ENCODE measurements around the gene DHRS9. TPM values are rescaled to one million over a fixed set of nuclear protein-coding genes. Genes with fewer than 3 reads are reported as not detected.

Gene DHRS9
- total RNA-seq, 2 donors from 2014 or later = 0.95 to 4.8 TPM

DNA sequence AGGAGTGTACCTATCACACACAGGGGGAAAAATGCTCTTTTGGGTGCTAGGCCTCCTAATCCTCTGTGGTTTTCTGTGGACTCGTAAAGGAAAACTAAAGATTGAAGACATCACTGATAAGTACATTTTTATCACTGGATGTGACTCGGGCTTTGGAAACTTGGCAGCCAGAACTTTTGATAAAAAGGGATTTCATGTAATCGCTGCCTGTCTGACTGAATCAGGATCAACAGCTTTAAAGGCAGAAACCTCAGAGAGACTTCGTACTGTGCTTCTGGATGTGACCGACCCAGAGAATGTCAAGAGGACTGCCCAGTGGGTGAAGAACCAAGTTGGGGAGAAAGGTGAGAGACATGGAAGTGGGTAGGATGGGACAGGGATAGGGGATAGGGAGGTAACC is 12.2 kb downstream of the DHRS9 start:
- DNase-seq (ENCODE audit: low spot score) (no peak), ATAC-seq (ENCODE audit: insufficient number of reproducible peaks, low FRiP score, low read depth) (no peak)
- no peaks in the 10 kb centered on the region for H3K36me3 ChIP-seq
- H3K27me3 ChIP-seq (replicated peaks; ENCODE audit: insufficient read depth) = no peaks in the 10 kb centered on the region
- H3K4me3 ChIP-seq = no peak overlapping the region
- H3K4me1 ChIP-seq (ENCODE audit: control insufficient read depth in 1 of 2, low read depth in 2 of 2) = no peaks in the 10 kb centered on the region
- TF ChIP-seq CTCF (IDR thresholded peaks at IDR 0.05) = no peak
- H3K9me3 ChIP-seq = no peaks in the 10 kb centered on the region
- no peak overlapping the region for H3K27ac ChIP-seq

- no peaks in the 10 kb centered on the region for H3K27me3 ChIP-seq (replicated peaks; ENCODE audit: insufficient read depth)
- H3K9me3 ChIP-seq = no peaks in the 10 kb centered on the region
- ATAC-seq (ENCODE audit: insufficient number of reproducible peaks, low FRiP score, low read depth) (no peak), DNase-seq (ENCODE audit: low spot score) (no peak)
- TF ChIP-seq CTCF (IDR thresholded peaks at IDR 0.05) = no peak
- no peaks in the 10 kb centered on the region for H3K4me1 ChIP-seq (ENCODE audit: control insufficient read depth in 1 of 2, low read depth in 2 of 2)
- H3K4me3 ChIP-seq = no peak overlapping the region
- no peaks in the 10 kb centered on the region for H3K36me3 ChIP-seq
- no peak overlapping the region for H3K27ac ChIP-seq
Measured at GRCh38 chr2:169082995-169083394, 13.6 kb downstream of the DHRS9 start.

GRCh38 chr2:169086893-169087467 is 17.6 kb downstream of the DHRS9 start:
- H3K4me1 ChIP-seq (ENCODE audit: control insufficient read depth in 1 of 2, low read depth in 2 of 2) = no peaks in the 10 kb centered on the region
- ATAC-seq (ENCODE audit: insufficient number of reproducible peaks, low FRiP score, low read depth) = no peak
- no peak for TF ChIP-seq CTCF (IDR thresholded peaks at IDR 0.05)
- no peak overlapping the region for H3K27ac ChIP-seq
- no peaks in the 10 kb centered on the region for H3K36me3 ChIP-seq
- no peaks in the 10 kb centered on the region for H3K9me3 ChIP-seq
- DNase-seq (ENCODE audit: low spot score) = no peak
- H3K27me3 ChIP-seq (replicated peaks; ENCODE audit: insufficient read depth) = no peaks in the 10 kb centered on the region
- H3K4me3 ChIP-seq = no peak overlapping the region

DNA sequence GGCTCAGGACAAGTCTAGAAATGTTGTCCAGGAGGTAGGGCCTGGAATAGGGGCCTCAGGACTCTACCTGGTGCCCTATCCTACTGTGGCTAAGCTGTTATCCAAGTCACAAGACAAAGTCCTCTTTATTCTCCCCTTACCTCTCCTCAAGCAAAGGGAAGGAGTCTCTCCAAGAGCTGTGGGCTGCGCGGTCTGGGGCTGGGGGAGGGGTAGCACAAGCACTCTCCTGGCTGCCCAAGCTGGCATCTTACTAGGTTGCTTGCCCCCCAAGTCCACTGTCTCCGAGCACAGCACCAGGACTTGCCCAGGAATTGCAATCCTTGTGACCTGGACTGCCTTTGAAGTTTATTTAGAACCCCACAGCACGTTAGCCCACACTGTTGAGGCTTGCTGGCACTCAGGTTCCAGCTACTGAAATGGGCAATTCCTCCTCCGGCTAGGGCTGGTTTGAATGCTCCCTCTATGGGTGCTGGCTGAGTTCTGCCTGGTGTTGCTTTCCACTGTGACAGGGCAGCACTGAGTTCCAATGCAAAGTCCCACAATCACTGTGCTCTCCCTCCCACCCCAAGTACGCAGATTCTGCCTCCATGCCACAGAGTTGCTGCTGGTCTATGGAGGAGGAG is 18.5 kb downstream of the DHRS9 start:
- ATAC-seq (ENCODE audit: insufficient number of reproducible peaks, low FRiP score, low read depth) (no peak), DNase-seq (ENCODE audit: low spot score) (no peak)

DNA sequence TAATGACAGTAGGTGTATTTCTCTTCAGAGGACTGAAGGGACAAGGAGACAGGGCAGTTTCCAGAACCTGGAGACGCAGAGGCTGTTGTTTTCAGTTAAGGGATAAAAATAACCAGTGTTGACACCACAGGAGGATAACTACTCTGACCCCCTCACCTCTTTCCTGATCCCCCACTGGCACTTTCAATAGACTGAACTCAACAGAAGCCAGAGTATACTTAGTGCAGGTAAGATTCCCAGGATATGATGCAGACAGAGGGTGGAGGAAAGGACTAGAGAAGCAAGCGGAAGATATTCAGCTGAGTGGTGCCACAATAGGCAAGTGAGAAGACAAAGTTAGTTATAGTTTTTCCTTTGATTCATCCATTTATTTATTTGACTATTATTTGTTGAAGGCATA is 19.8 kb downstream of the DHRS9 start:
- H3K27me3 ChIP-seq (replicated peaks; ENCODE audit: insufficient read depth) = no peaks in the 10 kb centered on the region
- no peaks in the 10 kb centered on the region for H3K9me3 ChIP-seq
- ATAC-seq (ENCODE audit: insufficient number of reproducible peaks, low FRiP score, low read depth) (no peak), DNase-seq (ENCODE audit: low spot score) (no peak)
- H3K27ac ChIP-seq = no peak overlapping the region
- no peaks in the 10 kb centered on the region for H3K4me1 ChIP-seq (ENCODE audit: control insufficient read depth in 1 of 2, low read depth in 2 of 2)
- H3K4me3 ChIP-seq = no peak overlapping the region
- no peak for TF ChIP-seq CTCF (IDR thresholded peaks at IDR 0.05)
- no peaks in the 10 kb centered on the region for H3K36me3 ChIP-seq

More for the DNA sequence above, 18.5 kb downstream of the DHRS9 start:
- Histone ChIP-seq H3K27ac (no peak overlapping the region), H3K36me3 (no peaks in the 10 kb centered on the region), H3K4me1 (ENCODE audit: control insufficient read depth in 1 of 2, low read depth in 2 of 2) (no peaks in the 10 kb centered on the region), H3K4me3 (no peak overlapping the region), H3K27me3 (replicated peaks; ENCODE audit: insufficient read depth) (no peaks in the 10 kb centered on the region), H3K9me3 (no peaks in the 10 kb centered on the region)
- no peak for TF ChIP-seq CTCF (IDR thresholded peaks at IDR 0.05)
